ENCODE measurements around the gene ENOSF1. TPM values are rescaled to one million over a fixed set of nuclear protein-coding genes. Genes with fewer than 3 reads are reported as not detected.
A peak's percentile ranks its signal among the peaks of the same experiment; 100 is the strongest.

The ENOSF1 gene
- polyA plus RNA-seq, 2 of the 4 experiments (the other 2 are of a cell fraction) = 27.3 to 30.0 TPM

DNA sequence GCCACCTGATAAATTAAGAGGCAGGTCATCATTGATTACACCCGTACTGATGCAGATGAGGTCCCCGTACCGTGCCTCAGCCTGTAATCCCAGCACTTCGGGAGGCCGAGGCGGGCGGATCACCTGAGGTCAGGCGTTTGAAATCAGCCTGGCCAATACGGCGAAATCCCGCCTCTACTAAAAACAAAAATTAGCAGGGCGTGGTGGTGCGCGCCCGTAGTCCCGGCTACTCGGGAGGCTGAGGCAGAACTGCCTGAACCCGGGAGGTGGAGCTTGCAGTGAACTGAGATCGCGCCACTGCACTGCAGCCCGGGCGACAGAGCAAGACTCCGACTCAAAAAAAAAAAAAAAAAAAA lies 683 bp upstream of the ENOSF1 start:
- DNase-seq (ENCODE audit: low read depth in 1 of 2, low spot score in 1 of 2) (no peak), ATAC-seq (no peak), FAIRE-seq (no peak)
- no peaks in the 10 kb centered on the region for H3K9me3 ChIP-seq
- ChIA-PET POLR2A (interaction anchor here (0.5 to 1.3 kb wide), 10 partner anchors 10 to 555 kb away, joined by 3 to 11 read pairs (median 4); partner anchors contain the start of genes USP14 and YES1), CTCF (interaction anchor here (0.6 to 2.2 kb wide), 11 partner anchors 10 to 126 kb away, joined by 3 to 9 read pairs (median 5); partner anchors contain the start of gene TYMS)
- 85% methylated on average over 4 of the region's 23 CpGs for WGBS (ENCODE audit: missing lambda C conversion rate)
- H3K4me3 ChIP-seq = peak overlapping the region; percentile 80
- TF ChIP-seq RAD21 (conservative IDR thresholded peaks at IDR 0.05 in 1 of 2, IDR thresholded peaks at IDR 0.05 in 1 of 2) = no peak
- no peak for TF ChIP-seq GATA3 (IDR thresholded peaks at IDR 0.05; ENCODE audit: borderline replicate concordance)
- no peak for TF ChIP-seq FOXS1 (CRISPR knock-in tag; IDR thresholded peaks at IDR 0.05)
- no peak for TF ChIP-seq TFCP2L1 (CRISPR knock-in tag; IDR thresholded peaks at IDR 0.05)
- TF ChIP-seq, protein P1, sequence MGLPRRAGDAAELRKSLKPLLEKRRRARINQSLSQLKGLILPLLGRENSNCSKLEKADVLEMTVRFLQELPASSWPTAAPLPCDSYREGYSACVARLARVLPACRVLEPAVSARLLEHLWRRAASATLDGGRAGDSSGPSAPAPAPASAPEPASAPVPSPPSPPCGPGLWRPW (IDR thresholded peaks at IDR 0.05) = no peak
- no peak for TF ChIP-seq RCOR1 (IDR thresholded peaks at IDR 0.05; ENCODE audit: low read depth, low read length)
- H3K4me1 ChIP-seq = peaks cover 8% of the 10 kb centered on the region; the same call in 1 of the 3 replicates
- H3K4me2 ChIP-seq = peak overlapping the region; percentile 88
- H3K27ac ChIP-seq = peak overlapping the region; percentile 92 to 93

DNA sequence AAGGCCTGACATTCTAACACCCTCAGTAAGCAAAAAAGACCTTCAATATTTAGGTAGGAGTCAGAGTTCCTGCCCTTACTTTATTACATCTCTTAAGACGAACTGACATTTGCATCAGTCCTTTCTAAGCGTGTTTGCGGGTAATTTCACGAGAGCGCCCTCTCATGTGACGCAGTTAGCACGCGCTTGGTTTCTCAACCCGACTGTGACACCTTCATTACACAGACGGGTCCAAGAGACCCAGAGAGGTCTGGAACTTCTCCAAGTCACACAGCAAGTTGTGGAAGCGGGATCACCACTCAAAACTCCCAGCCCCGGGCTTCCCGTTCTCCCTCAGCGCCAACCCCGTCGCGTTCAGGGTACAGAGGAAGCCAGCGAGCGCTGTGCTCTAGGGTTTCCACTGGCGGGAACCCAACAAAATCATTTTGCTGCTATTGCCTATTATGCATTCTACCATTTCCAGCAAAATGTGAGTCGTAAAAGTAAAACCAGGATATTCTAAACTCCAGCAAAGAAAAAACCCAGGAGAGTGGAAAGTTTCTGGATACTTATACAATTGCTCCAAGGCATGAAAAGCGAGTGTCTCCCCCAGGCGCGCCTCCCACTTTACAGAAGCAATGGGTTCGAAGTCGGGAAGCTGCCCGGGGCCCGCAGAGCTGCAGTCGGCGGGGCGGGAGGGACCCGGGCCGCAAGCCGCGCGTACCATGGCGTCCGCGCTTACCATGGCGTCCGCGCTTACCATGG lies 601 bp downstream of the ENOSF1 start:
- DNase-seq (ENCODE audit: low read depth in 1 of 2, low spot score in 1 of 2) (peak; percentile 50 to 79), ATAC-seq (peak; percentile 29 to 71), FAIRE-seq (no peak)
- no peaks in the 10 kb centered on the region for H3K9me3 ChIP-seq
- peak overlapping the region; percentile 99 for H3K4me2 ChIP-seq
- CTCF ChIA-PET = interaction anchor here (0.8 to 2.2 kb wide), 12 partner anchors 9 to 127 kb away, joined by 3 to 9 read pairs (median 5); no protein-coding TSS in a partner anchor
- peaks cover 8% of the 10 kb centered on the region; the same call in 1 of the 3 replicates for H3K4me1 ChIP-seq
- H3K27ac ChIP-seq = peak overlapping the region; percentile 92 to 93
- H3K4me3 ChIP-seq = peak overlapping the region; percentile 80
- WGBS (ENCODE audit: missing lambda C conversion rate) = 0% methylated on average over 29 of the region's 42 CpGs
- POLR2A ChIA-PET = interaction anchor here (1.0 to 1.3 kb wide), 6 partner anchors 9 to 554 kb away, joined by 3 to 11 read pairs (median 4); partner anchors contain the start of gene USP14
- TF ChIP-seq, protein P2, sequence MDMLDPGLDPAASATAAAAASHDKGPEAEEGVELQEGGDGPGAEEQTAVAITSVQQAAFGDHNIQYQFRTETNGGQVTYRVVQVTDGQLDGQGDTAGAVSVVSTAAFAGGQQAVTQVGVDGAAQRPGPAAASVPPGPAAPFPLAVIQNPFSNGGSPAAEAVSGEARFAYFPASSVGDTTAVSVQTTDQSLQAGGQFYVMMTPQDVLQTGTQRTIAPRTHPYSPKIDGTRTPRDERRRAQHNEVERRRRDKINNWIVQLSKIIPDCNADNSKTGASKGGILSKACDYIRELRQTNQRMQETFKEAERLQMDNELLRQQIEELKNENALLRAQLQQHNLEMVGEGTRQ (IDR thresholded peaks at IDR 0.05) = peak; percentile 38; the same call in 1 of the 2 replicates
- TF ChIP-seq ESRRA (IDR thresholded peaks at IDR 0.05; ENCODE audit: borderline replicate concordance, low read length) (no peak), EHMT2 (IDR thresholded peaks at IDR 0.05; ENCODE audit: low read depth) (no peak), FOSB (CRISPR knock-in tag; IDR thresholded peaks at IDR 0.05) (no peak), GATA3 (IDR thresholded peaks at IDR 0.05; ENCODE audit: borderline replicate concordance) (no peak), CEBPB (IDR thresholded peaks at IDR 0.05) (peak in 1 of 2 experiments; percentile 57; a peak in 2 of 4 replicates), NR3C1 (IDR thresholded peaks at IDR 0.05) (no peak), HOXA7 (CRISPR knock-in tag; IDR thresholded peaks at IDR 0.05) (no peak), HOXB13 (CRISPR knock-in tag; IDR thresholded peaks at IDR 0.05; ENCODE audit: low read depth) (no peak), HEYL (CRISPR knock-in tag; IDR thresholded peaks at IDR 0.05) (no peak), POLR2A (IDR thresholded peaks at IDR 0.05; ENCODE audit: low read length) (no peak), NPAS2 (CRISPR knock-in tag; IDR thresholded peaks at IDR 0.05; ENCODE audit: borderline replicate concordance) (no peak), EHF (CRISPR knock-in tag; IDR thresholded peaks at IDR 0.05) (no peak), CBX8 (IDR thresholded peaks at IDR 0.05) (no peak), MAZ (IDR thresholded peaks at IDR 0.05; ENCODE audit: borderline replicate concordance, low read depth, low read length) (no peak), HDAC2 (IDR thresholded peaks at IDR 0.05) (no peak), ZFP36 (IDR thresholded peaks at IDR 0.05; ENCODE audit: borderline replicate concordance, partially characterized antibody) (peak; percentile 39), SMC3 (IDR thresholded peaks at IDR 0.05) (0 out of 3 replicates have a peak, but pooled peaks have one; percentile 8), BHLHE40 (IDR thresholded peaks at IDR 0.05; ENCODE audit: low read depth, low read length) (no peak), RCOR1 (IDR thresholded peaks at IDR 0.05; ENCODE audit: low read depth, low read length) (no peak), RARB (CRISPR knock-in tag; IDR thresholded peaks at IDR 0.05) (no peak), CBX2 (IDR thresholded peaks at IDR 0.05; ENCODE audit: borderline replicate concordance, low read depth) (no peak), TFCP2L1 (CRISPR knock-in tag; IDR thresholded peaks at IDR 0.05) (no peak), FOSL2 (IDR thresholded peaks at IDR 0.05) (no peak), FOSL2 (CRISPR knock-in tag; IDR thresholded peaks at IDR 0.05) (no peak)
- TF ChIP-seq, protein P3, sequence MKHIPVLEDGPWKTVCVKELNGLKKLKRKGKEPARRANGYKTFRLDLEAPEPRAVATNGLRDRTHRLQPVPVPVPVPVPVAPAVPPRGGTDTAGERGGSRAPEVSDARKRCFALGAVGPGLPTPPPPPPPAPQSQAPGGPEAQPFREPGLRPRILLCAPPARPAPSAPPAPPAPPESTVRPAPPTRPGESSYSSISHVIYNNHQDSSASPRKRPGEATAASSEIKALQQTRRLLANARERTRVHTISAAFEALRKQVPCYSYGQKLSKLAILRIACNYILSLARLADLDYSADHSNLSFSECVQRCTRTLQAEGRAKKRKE (CRISPR knock-in tag; IDR thresholded peaks at IDR 0.05; ENCODE audit: low read depth) = no peak
- TF ChIP-seq, protein P4, sequence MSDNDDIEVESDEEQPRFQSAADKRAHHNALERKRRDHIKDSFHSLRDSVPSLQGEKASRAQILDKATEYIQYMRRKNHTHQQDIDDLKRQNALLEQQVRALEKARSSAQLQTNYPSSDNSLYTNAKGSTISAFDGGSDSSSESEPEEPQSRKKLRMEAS (IDR thresholded peaks at IDR 0.05) = peak; percentile 65
- TF ChIP-seq, protein P5, sequence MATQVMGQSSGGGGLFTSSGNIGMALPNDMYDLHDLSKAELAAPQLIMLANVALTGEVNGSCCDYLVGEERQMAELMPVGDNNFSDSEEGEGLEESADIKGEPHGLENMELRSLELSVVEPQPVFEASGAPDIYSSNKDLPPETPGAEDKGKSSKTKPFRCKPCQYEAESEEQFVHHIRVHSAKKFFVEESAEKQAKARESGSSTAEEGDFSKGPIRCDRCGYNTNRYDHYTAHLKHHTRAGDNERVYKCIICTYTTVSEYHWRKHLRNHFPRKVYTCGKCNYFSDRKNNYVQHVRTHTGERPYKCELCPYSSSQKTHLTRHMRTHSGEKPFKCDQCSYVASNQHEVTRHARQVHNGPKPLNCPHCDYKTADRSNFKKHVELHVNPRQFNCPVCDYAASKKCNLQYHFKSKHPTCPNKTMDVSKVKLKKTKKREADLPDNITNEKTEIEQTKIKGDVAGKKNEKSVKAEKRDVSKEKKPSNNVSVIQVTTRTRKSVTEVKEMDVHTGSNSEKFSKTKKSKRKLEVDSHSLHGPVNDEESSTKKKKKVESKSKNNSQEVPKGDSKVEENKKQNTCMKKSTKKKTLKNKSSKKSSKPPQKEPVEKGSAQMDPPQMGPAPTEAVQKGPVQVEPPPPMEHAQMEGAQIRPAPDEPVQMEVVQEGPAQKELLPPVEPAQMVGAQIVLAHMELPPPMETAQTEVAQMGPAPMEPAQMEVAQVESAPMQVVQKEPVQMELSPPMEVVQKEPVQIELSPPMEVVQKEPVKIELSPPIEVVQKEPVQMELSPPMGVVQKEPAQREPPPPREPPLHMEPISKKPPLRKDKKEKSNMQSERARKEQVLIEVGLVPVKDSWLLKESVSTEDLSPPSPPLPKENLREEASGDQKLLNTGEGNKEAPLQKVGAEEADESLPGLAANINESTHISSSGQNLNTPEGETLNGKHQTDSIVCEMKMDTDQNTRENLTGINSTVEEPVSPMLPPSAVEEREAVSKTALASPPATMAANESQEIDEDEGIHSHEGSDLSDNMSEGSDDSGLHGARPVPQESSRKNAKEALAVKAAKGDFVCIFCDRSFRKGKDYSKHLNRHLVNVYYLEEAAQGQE (IDR thresholded peaks at IDR 0.05) = no peak
- TF ChIP-seq, protein P1 (IDR thresholded peaks at IDR 0.05) = no peak

All from A549 (cell line).